ENCODE results near the gene ASXL2. TPM values are rescaled to one million over a fixed set of nuclear protein-coding genes. Genes with fewer than 3 reads are reported as not detected.
"Not testable (repeated sequence)": the region's sequence is repeated elsewhere in the genome, so short reads cannot be mapped to it uniquely, and the experiment has no call there.

The ASXL2 gene
- total RNA-seq, 4 donors from 2014 or later, result 19.2 to 23.5 (median 20.4) TPM

GRCh38 chr2:25829828-25830227, 48.5 kb downstream of the ASXL2 start:
- intact Hi-C loops (cut with DNase I), result no loop called here
- no peak for DNase-seq
- Histone ChIP-seq H3K36me3 (no peaks in the 10 kb centered on the region), H3K9me3 (no peaks in the 10 kb centered on the region), H3K4me3 (replicated peaks in 1 of 3) (no peak overlapping the region), H3K27ac (peak overlapping the region; percentile 13 to 73 (median 63)), H3K27me3 (no peaks in the 10 kb centered on the region), H3K4me1 (peaks cover 10 to 18% of the 10 kb centered on the region in 2 donors)
- WGBS, 2 donors, result 81 to 100% methylated on average over 1 to 2 of the region's 2 CpGs
- TF ChIP-seq POLR2A (IDR thresholded peaks at IDR 0.05) (no peak), CTCF (IDR thresholded peaks at IDR 0.05) (no peak)

GRCh38 chr2:25829377-25829704, 48.9 kb downstream of the ASXL2 start:
- WGBS, 2 donors, result 73 to 75% methylated on average over 1 of the region's 1 CpG
- intact Hi-C loops (cut with DNase I), result no loop called here
- H3K27me3 ChIP-seq, result no peaks in the 10 kb centered on the region
- H3K9me3 ChIP-seq, result no peaks in the 10 kb centered on the region
- no peak overlapping the region for H3K4me3 ChIP-seq (replicated peaks in 1 of 3)
- peaks cover 10 to 18% of the 10 kb centered on the region in 2 donors for H3K4me1 ChIP-seq
- TF ChIP-seq CTCF (IDR thresholded peaks at IDR 0.05), result no peak
- no peak for TF ChIP-seq POLR2A (IDR thresholded peaks at IDR 0.05)
- no peak for DNase-seq
- H3K36me3 ChIP-seq, result no peaks in the 10 kb centered on the region
- peak overlapping the region; percentile 13 to 73 (median 72) for H3K27ac ChIP-seq

- WGBS, 2 donors, result 88 to 89% methylated on average over 7 of the region's 7 CpGs
- intact Hi-C loops (cut with DNase I); H3K9me3 ChIP-seq; H3K27me3 ChIP-seq; H3K4me3 ChIP-seq (replicated peaks in 1 of 3); H3K36me3 ChIP-seq; DNase-seq: not testable (repeated sequence)
- Histone ChIP-seq H3K4me1 (peaks cover 10 to 18% of the 10 kb centered on the region in 2 donors), H3K27ac (peak overlapping the region in 2 of 3 donors; percentile 72 to 73)
Observed at GRCh38 chr2:25828532-25829376, 49.5 kb downstream of the ASXL2 start.

- no peaks in the 10 kb centered on the region for H3K27me3 ChIP-seq
- H3K4me1 ChIP-seq, result peaks cover 10 to 31% of the 10 kb centered on the region in 2 donors
- DNase-seq, result no peak
- intact Hi-C loops (cut with DNase I), result no loop called here
- WGBS, 2 donors, result 92 to 96% methylated on average over 2 of the region's 2 CpGs
- no peak overlapping the region for H3K4me3 ChIP-seq (replicated peaks in 1 of 3)
- H3K9me3 ChIP-seq, result no peaks in the 10 kb centered on the region
- no peak overlapping the region for H3K27ac ChIP-seq
- no peak for TF ChIP-seq CTCF (IDR thresholded peaks at IDR 0.05)
- no peak for TF ChIP-seq POLR2A (IDR thresholded peaks at IDR 0.05)
- no peaks in the 10 kb centered on the region for H3K36me3 ChIP-seq
Observed at GRCh38 chr2:25825238-25825637, 53.0 kb downstream of the ASXL2 start.

GRCh38 chr2:25824718-25825117, 53.6 kb downstream of the ASXL2 start:
- intact Hi-C loops (cut with DNase I), result no loop called here
- Histone ChIP-seq H3K27me3 (no peaks in the 10 kb centered on the region), H3K9me3 (no peaks in the 10 kb centered on the region), H3K36me3 (no peaks in the 10 kb centered on the region), H3K4me1 (peaks cover 8 to 29% of the 10 kb centered on the region in 2 donors), H3K4me3 (replicated peaks in 1 of 3) (no peak overlapping the region), H3K27ac (no peak overlapping the region)
- 88 to 100% methylated on average over 1 of the region's 1 CpG for WGBS, 2 donors
- no peak for DNase-seq
- TF ChIP-seq CTCF (IDR thresholded peaks at IDR 0.05) (no peak), POLR2A (IDR thresholded peaks at IDR 0.05) (no peak)
